Uterus (tissue), 2 donors: ENCODE measurements around the gene EFHC1.

Experiments
- CTCF ChIP-seq, 4 experiments: fragments of 200-600 bp in 2 of 4; fragments of 450-650 bp in 2 of 4; sonication (generic) in 2 of 4; IDR thresholded peaks; one replicate each; pipeline ENCODE4 v1.5.1; 2016 to 2019; ENCODE audit warnings: antibody characterized with exemption in 4 of 4, mild to moderate bottlenecking in 2 of 4, moderate library complexity in 1 of 4
- POLR2A ChIP-seq, 2 donors: fragments of 450-650 bp; IDR thresholded peaks; one replicate each; pipeline ENCODE4 v1.6.1; 2016; ENCODE audit warnings: antibody characterized with exemption in 2 of 2, mild to moderate bottlenecking in 1 of 2, moderate library complexity in 1 of 2

GRCh38 chr6:52505726-52506409 lies 85.7 kb downstream of the EFHC1 start:
- TF ChIP-seq POLR2A (IDR thresholded peaks at IDR 0.05), result no peak
- TF ChIP-seq CTCF (IDR thresholded peaks at IDR 0.05), result no peak
